B cell (primary cell): Measurements from ENCODE around the gene TBX4. TPM values are rescaled to one million over a fixed set of nuclear protein-coding genes. Genes with fewer than 3 reads are reported as not detected.

Source experiments
- ATAC-seq: fragments of 200-7000 bp; cut with Tn5 transposase; one replicate; pipeline ENCODE4 v1.10.0; 2021; ENCODE audit warnings: low read depth, mild to moderate bottlenecking, moderate number of reproducible peaks, moderate library complexity
- CTCF ChIA-PET: fragments of 350-600 bp; sonication (Branson Sonifier 250); formaldehyde crosslinking; loops from one replicate; lab custom pipeline; 2021; ENCODE audit warnings: antibody characterized with exemption, inconsistent platforms; lab: Charles Lee
- POLR2A ChIA-PET: fragments of 350-600 bp; sonication (Branson Sonifier 250); formaldehyde crosslinking; loops from one replicate; lab custom pipeline; 2021; ENCODE audit warnings: antibody characterized with exemption; lab: Charles Lee
- DNase-seq: peaks from one replicate; pipeline ENCODE4 v3.0.0; 2013
- H2AFZ ChIP-seq: 2 replicates; pipeline ENCODE4 v1.6.1; 2012; ENCODE audit warnings: mild to moderate bottlenecking, low read depth, low read length; ENCODE audit not compliant: insufficient read depth, poor library complexity, severe bottlenecking
- H3K27ac ChIP-seq, 2 donors: 1 replicate in 1 of 2; 2 replicates in 1 of 2; pipeline ENCODE4 v1.5.1; 2012 to 2013; ENCODE audit warnings: low read length in 2 of 2, mild to moderate bottlenecking in 2 of 2, moderate library complexity in 1 of 2
- H3K27me3 ChIP-seq, 4 experiments: fragments of 200-600 bp in 1 of 4; sonication (generic) in 1 of 4; replicated peaks in 1 of 4; 1 replicate in 2 of 4; 2 replicates in 2 of 4; pipeline versions ENCODE4 v1.6.1 to v1.7.0; 2013 to 2016; ENCODE audit warnings: low read length in 3 of 4, mild to moderate bottlenecking in 2 of 4, mixed read lengths in 1 of 4, moderate library complexity in 1 of 4; ENCODE audit not compliant: insufficient read depth in 4 of 4, control insufficient read depth in 3 of 4; ENCODE audit errors: control extremely low read depth in 1 of 4
- H3K36me3 ChIP-seq, 2 experiments: replicated peaks in 1 of 2; 1 replicate in 1 of 2; 2 replicates in 1 of 2; pipeline versions ENCODE4 v1.6.1 to v1.7.1; 2013; ENCODE audit warnings: low read length in 1 of 2; ENCODE audit not compliant: insufficient read depth in 2 of 2, control insufficient read depth in 1 of 2; ENCODE audit errors: control extremely low read depth in 1 of 2, extremely low read depth in 1 of 2
- H3K4me1 ChIP-seq, 2 donors: fragments of 200-600 bp in 1 of 2; sonication (generic) in 1 of 2; 1 replicate in 1 of 2; 2 replicates in 1 of 2; pipeline versions ENCODE4 v1.5.1 to v1.6.1; 2013 to 2017; ENCODE audit warnings: low read length in 2 of 2; ENCODE audit not compliant: control insufficient read depth in 2 of 2, insufficient read depth in 2 of 2
- H3K4me2 ChIP-seq: replicated peaks from 2 replicates; pipeline ENCODE3; 2012; ENCODE audit warnings: mild to moderate bottlenecking, low read depth, low read length; ENCODE audit not compliant: poor library complexity, severe bottlenecking
- H3K4me3 ChIP-seq, 5 experiments: fragments of 200-600 bp in 1 of 5; sonication (generic) in 1 of 5; 1 replicate in 3 of 5; 2 replicates in 2 of 5; pipeline versions ENCODE4 v1.5.1 to v1.7.0; 2011 to 2016; ENCODE audit warnings: low read length in 4 of 5, mild to moderate bottlenecking in 4 of 5, low read depth in 2 of 5, control low read depth in 1 of 5, moderate library complexity in 1 of 5; ENCODE audit not compliant: insufficient read depth in 1 of 5; ENCODE audit errors: control extremely low read depth in 1 of 5, extremely low read depth in 1 of 5
- H3K79me2 ChIP-seq: fragments of 200-600 bp; sonication (generic); one replicate; pipeline ENCODE4 v1.6.0; 2016; ENCODE audit warnings: low read length; ENCODE audit not compliant: control insufficient read depth, insufficient read depth
- H3K9ac ChIP-seq: fragments of 200-600 bp; sonication (generic); 2 replicates; pipeline ENCODE4 v1.6.1; 2017; ENCODE audit warnings: mild to moderate bottlenecking, low read length, moderate library complexity
- H3K9me3 ChIP-seq, 3 donors: one replicate each; pipeline versions ENCODE4 v1.6.1 to v1.7.1; 2013; ENCODE audit warnings: low read length in 2 of 3; ENCODE audit not compliant: control insufficient read depth in 2 of 3, insufficient read depth in 1 of 3; ENCODE audit errors: control extremely low read depth in 1 of 3
- H4K20me1 ChIP-seq: 2 replicates; pipeline ENCODE4 v1.6.0; 2012; ENCODE audit warnings: mild to moderate bottlenecking, low read length; ENCODE audit not compliant: insufficient read depth, control insufficient read depth, poor library complexity, severe bottlenecking
- H3K27ac Mint-ChIP-seq: one replicate; pipeline ENCODE4 v1.8.0; 2021; ENCODE audit warnings: mixed read lengths
- H3K27me3 Mint-ChIP-seq: one replicate; pipeline ENCODE4 v1.8.0; 2021; ENCODE audit warnings: mixed read lengths
- H3K4me1 Mint-ChIP-seq: one replicate; pipeline ENCODE4 v1.8.0; 2021; ENCODE audit warnings: mixed read lengths
- H3K4me3 Mint-ChIP-seq: one replicate; pipeline ENCODE4 v1.8.0; 2021; ENCODE audit warnings: mixed read lengths
- H3K9me3 Mint-ChIP-seq: one replicate; pipeline ENCODE4 v1.8.0; 2022; ENCODE audit warnings: mixed read lengths; ENCODE audit not compliant: insufficient read depth
- EZH2 ChIP-seq: IDR thresholded peaks from 2 replicates; pipeline ENCODE4 v1.6.1; 2012; ENCODE audit warnings: borderline replicate concordance, low read depth, mild to moderate bottlenecking, moderate library complexity, low read length; ENCODE audit not compliant: insufficient read depth, poor library complexity, severe bottlenecking
- WGBS: methylation state at CpG from one replicate; pipeline ENCODE4 v1.1.5; 2013; ENCODE audit warnings: missing lambda C conversion rate; ENCODE audit not compliant: insufficient coverage; 5-methylcytosine and 5-hydroxymethylcytosine counted together
- intact Hi-C: fragments of 100-400 bp; cut with micrococcal nuclease; formaldehyde crosslinking; loops from one replicate; pipeline ENCODE4 v1.10.0; 2022
- polyA plus RNA-seq: library from polyadenylated mRNA; depleted of rRNA; stranded (reverse); fragments of >200 nt; gene quantifications from 2 replicates; pipeline ENCODE4 v1.2.3, GENCODE V29; 2012
- total RNA-seq, 2 donors: library from RNA; stranded (reverse); fragments of 120-200 nt in 1 of 2; gene quantifications; 1 replicate in 1 of 2; 2 replicates in 1 of 2; pipeline versions ENCODE4 v1.2.3 to v1.2.4, GENCODE V29; 2013 to 2022
- TF ChIP-seq, protein P1 (sequence below): fragments of 200-600 bp; IDR thresholded peaks from one replicate; pipeline ENCODE4 v1.8.0; 2022; ENCODE audit warnings: antibody characterized with exemption, mild to moderate bottlenecking

Gene TBX4
- total and polyA plus RNA-seq, 2 donors (not counting 1 experiment from before 2014, with no cell fraction given), result not detected

DNA sequence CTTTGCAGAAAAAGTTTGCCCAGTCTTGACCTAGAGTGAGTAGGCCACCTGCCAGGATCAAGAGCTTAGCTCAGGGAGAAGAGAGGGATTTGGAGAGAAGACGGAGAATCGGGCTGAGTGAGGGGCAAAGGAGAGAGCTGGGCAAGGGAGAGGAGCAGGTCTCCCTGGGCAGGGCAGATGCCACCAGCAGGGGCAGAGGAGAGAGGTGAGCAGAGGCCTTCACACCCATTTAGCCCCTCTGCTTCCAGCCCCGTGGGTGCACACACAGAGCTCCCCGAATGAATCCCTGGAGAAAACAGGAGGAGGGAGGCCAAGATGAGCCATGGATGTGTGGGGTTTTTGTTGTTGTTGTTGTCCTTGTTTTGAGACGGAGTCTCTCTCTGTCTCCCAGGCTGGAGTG, 29.2 kb downstream of the TBX4 start:
- Histone ChIP-seq H2AFZ (no peak overlapping the region), H3K79me2 (no peaks in the 10 kb centered on the region), H3K9me3 (peaks cover 0 to 5% (median 0%) of the 10 kb centered on the region in 3 donors), H3K4me1 (no peaks in the 10 kb centered on the region), H4K20me1 (no peaks in the 10 kb centered on the region), H3K36me3 (no peaks in the 10 kb centered on the region), H3K9ac (no peak overlapping the region), H3K27me3 (peaks cover 0 to 5% (median 2%) of the 10 kb centered on the region in 4 experiments), H3K4me2 (no peak overlapping the region), H3K4me3 (no peak overlapping the region), H3K27ac (no peak overlapping the region)
- DNase-seq (no peak), ATAC-seq (no peak)
- intact Hi-C loops, result no loop called here
- no peak overlapping the region for H3K27ac Mint-ChIP-seq
- no peaks in the 10 kb centered on the region for H3K9me3 Mint-ChIP-seq
- no peak for TF ChIP-seq EZH2
- TF ChIP-seq, protein P1, sequence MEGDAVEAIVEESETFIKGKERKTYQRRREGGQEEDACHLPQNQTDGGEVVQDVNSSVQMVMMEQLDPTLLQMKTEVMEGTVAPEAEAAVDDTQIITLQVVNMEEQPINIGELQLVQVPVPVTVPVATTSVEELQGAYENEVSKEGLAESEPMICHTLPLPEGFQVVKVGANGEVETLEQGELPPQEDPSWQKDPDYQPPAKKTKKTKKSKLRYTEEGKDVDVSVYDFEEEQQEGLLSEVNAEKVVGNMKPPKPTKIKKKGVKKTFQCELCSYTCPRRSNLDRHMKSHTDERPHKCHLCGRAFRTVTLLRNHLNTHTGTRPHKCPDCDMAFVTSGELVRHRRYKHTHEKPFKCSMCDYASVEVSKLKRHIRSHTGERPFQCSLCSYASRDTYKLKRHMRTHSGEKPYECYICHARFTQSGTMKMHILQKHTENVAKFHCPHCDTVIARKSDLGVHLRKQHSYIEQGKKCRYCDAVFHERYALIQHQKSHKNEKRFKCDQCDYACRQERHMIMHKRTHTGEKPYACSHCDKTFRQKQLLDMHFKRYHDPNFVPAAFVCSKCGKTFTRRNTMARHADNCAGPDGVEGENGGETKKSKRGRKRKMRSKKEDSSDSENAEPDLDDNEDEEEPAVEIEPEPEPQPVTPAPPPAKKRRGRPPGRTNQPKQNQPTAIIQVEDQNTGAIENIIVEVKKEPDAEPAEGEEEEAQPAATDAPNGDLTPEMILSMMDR, result no peak
- ChIA-PET POLR2A (no interaction called here), CTCF (no interaction called here)
- peaks cover 4% of the 10 kb centered on the region for H3K27me3 Mint-ChIP-seq
- H3K4me1 Mint-ChIP-seq, result no peaks in the 10 kb centered on the region
- no peak overlapping the region for H3K4me3 Mint-ChIP-seq
- 96% methylated on average over 3 of the region's 5 CpGs for WGBS

DNA sequence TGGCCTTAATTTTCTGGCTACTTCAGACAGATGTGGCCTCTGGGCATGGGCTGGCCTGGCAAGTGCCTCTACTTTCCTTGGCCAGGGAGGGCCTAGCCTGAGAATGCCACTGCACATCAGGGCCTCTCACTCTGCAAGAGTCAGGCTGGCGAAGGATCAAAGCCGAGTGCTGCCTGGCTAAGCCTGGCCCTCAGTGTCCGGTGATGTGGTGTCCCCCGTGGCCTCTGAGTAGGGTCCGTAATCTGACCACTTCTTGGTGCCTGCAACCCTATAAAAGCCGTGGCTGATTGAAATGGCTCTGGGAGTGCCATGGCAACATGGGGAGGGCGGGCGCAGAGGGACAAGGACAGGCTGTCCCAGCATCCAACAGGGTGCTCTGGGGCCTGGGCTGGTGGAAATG, 30.2 kb downstream of the TBX4 start:
- no peaks in the 10 kb centered on the region for H3K79me2 ChIP-seq
- intact Hi-C loops, result no loop called here
- H3K36me3 ChIP-seq, result no peaks in the 10 kb centered on the region
- H3K9me3 ChIP-seq, result peaks cover 0 to 5% (median 0%) of the 10 kb centered on the region in 3 donors
- no peak overlapping the region for H3K4me3 ChIP-seq
- ATAC-seq (no peak), DNase-seq (no peak)
- Mint-ChIP-seq H3K4me1 (no peaks in the 10 kb centered on the region), H3K27me3 (peaks cover 4% of the 10 kb centered on the region), H3K4me3 (no peak overlapping the region), H3K9me3 (no peaks in the 10 kb centered on the region), H3K27ac (no peak overlapping the region)
- H3K9ac ChIP-seq, result no peak overlapping the region
- no peak overlapping the region for H3K27ac ChIP-seq
- whole genome bisulfite sequencing, result 90% methylated on average over 8 of the region's 8 CpGs
- no peak for TF ChIP-seq EZH2
- TF ChIP-seq, protein P1, result no peak
- H3K4me1 ChIP-seq, result no peaks in the 10 kb centered on the region
- ChIA-PET CTCF (no interaction called here), POLR2A (no interaction called here)
- H3K4me2 ChIP-seq, result no peak overlapping the region
- no peak overlapping the region for H2AFZ ChIP-seq
- H3K27me3 ChIP-seq, result peaks cover 0 to 2% (median 0%) of the 10 kb centered on the region in 4 experiments
- no peaks in the 10 kb centered on the region for H4K20me1 ChIP-seq
